NCI-H1694 treated with DMSO at 0.1 percent for 48 hours (cell line): Measurements from ENCODE around the gene AVL9.
"Not testable (repeated sequence)": the region's sequence is repeated elsewhere in the genome, so short reads cannot be mapped to it uniquely, and the experiment has no call there.

Experiments used
- DNase-seq: peaks from one replicate; lab custom pipeline; 2025; lab: John Stamatoyannopoulos, UW

The AVL9 gene

DNA sequence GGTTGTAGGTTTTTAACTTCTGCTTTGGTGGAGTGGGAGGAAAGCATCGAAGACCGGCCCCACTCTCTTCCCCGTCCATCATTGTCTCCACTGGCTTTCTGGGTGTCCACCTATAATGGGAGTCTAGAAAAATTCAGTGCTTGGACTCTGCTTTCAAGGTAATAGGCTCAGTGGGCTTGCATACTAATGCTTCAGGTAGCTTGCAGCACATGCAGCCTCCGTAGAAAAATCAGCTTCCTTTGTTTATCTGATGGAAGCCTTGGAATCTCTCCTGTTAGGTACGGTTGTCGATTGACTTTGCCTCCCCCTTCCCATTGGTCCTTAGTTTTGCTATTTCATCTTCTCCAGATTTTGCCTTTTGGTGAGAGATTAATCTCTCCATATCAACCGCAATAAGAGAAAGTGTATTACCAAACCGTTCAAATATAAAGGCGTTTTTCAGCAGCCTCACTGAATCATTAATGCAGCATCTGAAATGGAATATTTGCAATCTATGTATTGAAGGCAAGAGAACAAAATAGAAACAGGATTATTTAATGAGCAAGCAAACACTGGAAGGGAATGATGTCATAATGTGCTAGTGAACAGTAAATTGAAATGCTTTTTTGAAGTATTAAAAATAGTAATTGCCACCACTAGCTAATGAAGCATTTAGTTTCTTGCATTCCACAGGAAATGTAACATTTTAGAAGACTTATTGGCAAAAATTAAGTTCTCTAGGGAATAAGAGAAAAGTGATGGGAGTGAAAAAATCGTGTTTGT is 944 bp downstream of the AVL9 start:
- DNase-seq, result no peak

GRCh38 chr7:32499755-32500154 is 4.5 kb downstream of the AVL9 start:
- DNase-seq, result not testable (repeated sequence)

- DNase-seq, result not testable (repeated sequence)
These were observed 4.9 kb downstream of the AVL9 start for GRCh38 chr7:32500216-32500615.

DNA sequence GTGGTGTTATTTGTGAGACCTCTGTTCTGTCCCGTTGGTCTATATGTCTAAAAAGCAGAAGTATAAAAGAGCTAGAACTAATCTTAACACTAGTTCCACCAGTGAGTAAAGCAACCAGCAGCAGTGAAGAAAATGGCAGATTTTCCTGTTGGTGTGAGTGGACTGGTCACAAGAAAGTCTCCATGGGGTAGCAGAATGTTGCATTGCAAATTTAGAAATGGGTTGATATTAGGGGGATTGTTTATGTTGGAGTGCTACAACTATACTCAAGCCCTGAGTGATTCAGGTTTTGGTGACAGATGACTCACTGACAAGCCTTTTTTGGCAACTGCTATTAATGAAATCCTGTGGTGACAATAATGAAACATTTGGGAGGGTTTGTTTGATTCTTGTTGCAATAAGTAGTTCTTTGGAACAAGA is 5.6 kb downstream of the AVL9 start:
- no peak for DNase-seq

- DNase-seq, result no peak
These were observed 6.2 kb downstream of the AVL9 start for GRCh38 chr7:32501522-32501921.

- no peak for DNase-seq
These were observed 7.4 kb downstream of the AVL9 start for GRCh38 chr7:32502728-32503127.

DNA sequence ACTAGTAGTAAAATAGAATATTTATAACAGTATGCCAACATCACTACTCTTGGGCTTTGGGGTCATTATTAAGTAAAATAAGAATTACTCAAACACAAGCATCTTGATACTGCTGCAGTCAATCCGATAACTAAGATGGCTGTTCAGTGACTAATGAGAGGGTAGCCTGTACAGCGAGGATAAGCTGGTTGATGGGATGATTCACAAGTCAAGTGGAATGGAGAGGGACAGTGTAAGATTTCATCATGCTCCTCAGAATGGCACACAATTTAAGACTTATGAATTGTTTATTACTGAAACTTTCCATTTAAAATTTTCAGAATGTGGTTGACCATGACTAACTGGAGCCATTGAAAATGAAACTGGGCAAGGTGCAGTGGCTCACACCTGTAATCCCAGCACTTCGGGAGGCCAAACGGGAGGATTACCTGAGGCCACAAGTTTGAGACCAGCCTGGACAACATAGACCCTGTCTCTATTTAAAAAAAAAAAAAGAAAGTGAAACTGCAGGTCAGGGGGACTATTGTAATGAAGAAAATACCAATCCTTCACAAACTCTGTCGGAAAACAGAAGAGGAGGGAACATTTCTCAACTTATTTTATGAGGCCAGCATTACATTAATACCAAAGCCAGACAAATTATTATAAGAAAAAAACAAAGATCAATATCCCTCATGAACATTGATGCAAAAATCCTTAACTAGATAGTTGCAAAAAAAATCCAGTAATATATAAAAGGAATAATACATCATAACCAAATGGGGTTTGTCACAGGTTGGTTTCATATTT is 11.2 kb downstream of the AVL9 start:
- DNase-seq, result no peak

- DNase-seq, result no peak
These were observed 12.1 kb downstream of the AVL9 start for GRCh38 chr7:32507414-32507813.

DNA sequence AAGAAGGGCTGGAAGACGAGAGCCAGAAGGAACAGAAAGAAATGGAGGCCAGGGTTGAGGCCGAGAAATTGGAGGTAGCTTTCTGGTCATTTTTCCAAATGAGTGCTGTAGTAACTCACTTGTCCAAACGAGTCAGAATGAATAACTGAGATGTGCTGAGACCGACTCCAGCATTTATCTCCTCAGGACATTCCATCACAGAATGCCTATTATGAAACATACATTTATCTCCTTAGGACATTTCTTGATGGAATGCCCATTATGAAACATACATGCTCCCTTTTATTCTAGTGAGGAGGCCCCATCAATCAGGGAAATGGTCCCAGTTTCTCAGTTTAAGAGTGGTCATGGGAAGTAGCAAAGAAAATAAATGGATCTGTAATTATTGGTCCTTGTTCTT is 16.5 kb downstream of the AVL9 start:
- DNase-seq, result no peak

GRCh38 chr7:32513210-32513609 is 17.9 kb downstream of the AVL9 start:
- DNase-seq, result no peak

GRCh38 chr7:32515890-32516550 is 20.7 kb downstream of the AVL9 start:
- DNase-seq, result no peak

GRCh38 chr7:32516551-32517100 is 21.3 kb downstream of the AVL9 start:
- no peak for DNase-seq

GRCh38 chr7:32518534-32519140 is 23.3 kb downstream of the AVL9 start:
- DNase-seq, result no peak

GRCh38 chr7:32519763-32520162 is 24.5 kb downstream of the AVL9 start:
- DNase-seq, result no peak

DNA sequence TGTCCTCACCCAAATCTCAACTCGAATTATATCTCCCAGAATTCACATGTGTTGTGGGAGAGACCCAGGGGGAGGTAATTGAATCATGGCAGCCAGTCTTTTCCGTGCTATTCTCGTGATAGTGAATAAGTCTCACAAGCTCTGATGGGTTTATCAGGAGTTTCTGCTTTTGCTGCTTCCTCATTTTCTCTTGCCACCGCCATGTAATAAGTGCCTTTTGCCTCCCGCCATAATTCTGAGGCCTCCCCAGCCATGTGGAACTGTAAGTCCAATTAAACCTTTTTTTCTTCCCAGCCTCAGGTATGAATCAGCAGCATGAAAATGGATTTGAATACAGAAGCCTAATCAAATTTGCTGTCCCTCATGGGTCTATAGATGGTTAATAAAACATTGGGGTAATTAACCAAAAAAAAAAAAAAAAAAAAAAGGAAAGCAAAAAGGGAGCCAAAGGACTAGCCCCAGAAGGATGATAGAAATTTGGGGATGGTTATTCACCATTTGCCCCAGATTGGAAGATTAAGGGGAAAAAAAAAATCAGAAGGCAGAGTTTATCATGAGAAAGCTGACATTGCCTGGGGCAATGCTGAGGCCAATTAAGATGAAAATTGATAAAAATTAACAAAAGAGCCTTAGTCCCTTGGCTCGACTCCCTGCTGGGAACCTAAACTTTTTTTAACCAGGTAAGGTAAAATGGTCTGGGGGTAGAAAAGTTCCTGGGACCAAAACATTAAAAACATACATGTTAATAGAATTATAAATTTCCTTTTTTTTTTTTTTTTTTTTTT is 27.6 kb downstream of the AVL9 start:
- DNase-seq, result no peak

DNA sequence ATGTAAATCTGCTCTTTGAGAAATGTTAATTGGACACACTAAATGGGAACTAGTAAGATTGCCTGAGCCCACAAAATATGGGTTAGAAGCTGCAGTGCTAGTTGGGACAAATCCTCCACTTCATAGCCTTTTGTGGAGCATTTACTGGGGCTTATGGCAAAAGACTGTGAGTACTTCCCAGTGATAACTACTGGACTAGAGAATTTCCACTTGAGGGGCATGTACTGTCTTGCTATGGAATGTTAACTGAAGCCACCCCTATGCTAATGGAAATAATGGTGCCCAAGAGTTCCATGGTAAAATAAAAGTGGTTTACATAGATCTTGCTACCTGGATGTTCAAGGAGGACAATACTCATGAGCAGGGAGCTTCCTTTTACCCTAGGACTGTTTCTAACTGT is 29.3 kb downstream of the AVL9 start:
- no peak for DNase-seq

GRCh38 chr7:32525839-32526238 is 30.6 kb downstream of the AVL9 start:
- DNase-seq, result no peak

DNA sequence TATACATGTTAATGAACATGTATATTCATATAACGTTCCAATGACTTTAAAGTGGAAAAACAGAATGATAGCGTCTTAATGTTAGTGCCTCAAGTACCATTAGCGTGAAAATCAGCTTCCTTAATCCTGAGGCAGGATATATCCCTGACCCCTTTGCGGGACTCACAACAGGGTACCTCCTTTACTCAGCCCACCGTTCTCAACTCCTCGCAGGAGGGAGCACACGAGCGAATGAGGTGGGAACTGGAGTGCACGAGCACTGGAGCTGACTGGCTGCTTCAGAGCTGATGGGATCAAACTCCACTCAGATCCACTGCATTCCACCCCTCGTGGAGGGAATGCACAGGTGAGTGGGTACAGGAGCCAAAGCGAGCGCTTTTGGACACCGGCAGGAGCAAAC is 36.1 kb downstream of the AVL9 start:
- no peak for DNase-seq

GRCh38 chr7:32532086-32532485 is 36.8 kb downstream of the AVL9 start:
- DNase-seq, result no peak

DNA sequence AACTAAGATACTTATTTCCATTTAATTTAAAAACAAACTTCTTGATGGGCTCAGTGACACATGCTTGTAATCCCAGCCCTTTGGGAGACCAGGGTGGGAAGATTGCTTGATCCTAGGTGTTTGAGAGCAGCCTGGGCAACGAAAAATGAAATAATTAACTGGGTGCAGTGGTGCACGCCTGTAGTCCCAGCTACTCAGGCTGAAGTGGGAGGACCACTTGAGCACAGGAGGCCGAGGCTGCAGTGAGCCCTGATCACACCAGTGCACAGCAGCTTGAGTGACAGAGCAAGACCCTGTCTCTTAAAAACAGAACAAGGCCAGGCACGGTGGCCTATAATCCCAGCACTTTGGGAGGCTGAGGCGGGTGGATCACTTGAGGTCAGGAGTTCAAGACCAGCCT is 37.4 kb downstream of the AVL9 start:
- DNase-seq, result no peak

- DNase-seq, result no peak
These were observed 38.2 kb downstream of the AVL9 start for GRCh38 chr7:32533276-32534029.
